Caco-2 (cell line): ENCODE measurements around the gene ABTB1. TPM values are rescaled to one million over a fixed set of nuclear protein-coding genes. Genes with fewer than 3 reads are reported as not detected.
A peak's percentile ranks its signal among the peaks of the same experiment; 100 is the strongest.

Source experiments
- BruUV-seq: library from RNA; stranded (reverse); fragments of 400-500 nt; replicated peaks from 2 replicates; lab custom pipeline; 2021; lab: Mats Ljungman, UMichigan
- CTCF ChIA-PET: fragments of 300-600 bp; sonication (Branson Sonifier 250); formaldehyde crosslinking; loops from one replicate; lab custom pipeline; 2022; ENCODE audit warnings: antibody characterized with exemption; lab: Charles Lee
- POLR2A ChIA-PET: fragments of 300-600 bp; sonication (Branson Sonifier 250); formaldehyde crosslinking; loops from one replicate; lab custom pipeline; 2022; ENCODE audit warnings: antibody characterized with exemption; lab: Charles Lee
- DNase-seq, 2 experiments: peaks; one replicate each; pipeline versions ENCODE4 v3.0.0 to v3.0.0-alpha.2; 2020 to 2022
- H3K27me3 ChIP-seq: replicated peaks from 2 replicates; pipeline ENCODE4 v1.6.0; 2011; ENCODE audit warnings: low read length; ENCODE audit not compliant: control insufficient read depth, insufficient read depth
- H3K36me3 ChIP-seq: 2 replicates; pipeline ENCODE4 v1.5.1; 2011; ENCODE audit warnings: low read length; ENCODE audit not compliant: control insufficient read depth, insufficient read depth
- H3K4me1 ChIP-seq: fragments of 250-450 bp; sonication (Bioruptor Pico); 2 replicates; pipeline ENCODE4 v1.5.1; 2020; ENCODE audit warnings: mild to moderate bottlenecking
- H3K4me3 ChIP-seq: 2 replicates; pipeline ENCODE4 v1.5.1; 2011; ENCODE audit warnings: low read depth, mild to moderate bottlenecking, control low read depth, low read length
- H3K9me3 ChIP-seq: fragments of 250-450 bp; sonication (Bioruptor Pico); 2 replicates; pipeline ENCODE4 v1.5.1; 2020; ENCODE audit warnings: mild to moderate bottlenecking, moderate library complexity
- H3K27ac Mint-ChIP-seq: one replicate; pipeline ENCODE4 v1.8.0; 2022; ENCODE audit warnings: mixed read lengths; ENCODE audit not compliant: unreplicated experiment
- H3K27me3 Mint-ChIP-seq: one replicate; pipeline ENCODE4 v1.8.0; 2022; ENCODE audit warnings: mixed read lengths; ENCODE audit not compliant: insufficient read depth, unreplicated experiment
- H3K36me3 Mint-ChIP-seq: one replicate; pipeline ENCODE4 v1.8.0; 2022; ENCODE audit warnings: mild to moderate bottlenecking, mixed read lengths; ENCODE audit not compliant: insufficient read depth, unreplicated experiment
- H3K4me1 Mint-ChIP-seq: one replicate; pipeline ENCODE4 v1.8.0; 2022; ENCODE audit warnings: low read depth, mixed read lengths; ENCODE audit not compliant: unreplicated experiment
- H3K4me3 Mint-ChIP-seq: one replicate; pipeline ENCODE4 v1.8.0; 2022; ENCODE audit warnings: mild to moderate bottlenecking, moderate library complexity, mixed read lengths; ENCODE audit not compliant: unreplicated experiment
- H3K9me3 Mint-ChIP-seq: one replicate; pipeline ENCODE4 v1.8.0; 2022; ENCODE audit warnings: mixed read lengths; ENCODE audit not compliant: unreplicated experiment
- CTCF ChIP-seq, 2 experiments: fragments of 200-600 bp in 1 of 2; IDR thresholded peaks; 1 replicate in 1 of 2; 2 replicates in 1 of 2; pipeline versions ENCODE4 v1.5.1 to v1.8.0; 2011 to 2022; ENCODE audit warnings: antibody characterized with exemption in 1 of 2, control low read depth in 1 of 2, inconsistent platforms in 1 of 2, low read depth in 1 of 2, low read length in 1 of 2, mild to moderate bottlenecking in 1 of 2, moderate library complexity in 1 of 2; ENCODE audit not compliant: insufficient read depth in 1 of 2, severe bottlenecking in 1 of 2, unreplicated experiment in 1 of 2
- intact Hi-C: fragments of 100-400 bp; cut with micrococcal nuclease; formaldehyde crosslinking; loops from one replicate; pipeline ENCODE4 v1.10.0; 2022; ENCODE audit not compliant: unreplicated experiment
- total RNA-seq: library from RNA; stranded (reverse); gene quantifications from 2 replicates; pipeline ENCODE4 v1.2.3, GENCODE V29; 2022

The ABTB1 gene
- total RNA-seq, 1 experiment from 2014 or later: 6.2 TPM

GRCh38 chr3:127708837-127709236 is 36.1 kb downstream of the ABTB1 start:
- ChIA-PET POLR2A (no interaction called here), CTCF (no interaction called here)
- Histone ChIP-seq H3K36me3 (no peaks in the 10 kb centered on the region), H3K9me3 (no peaks in the 10 kb centered on the region), H3K27me3 (no peaks in the 10 kb centered on the region), H3K4me3 (no peak overlapping the region), H3K4me1 (no peaks in the 10 kb centered on the region)
- no peaks in the 10 kb centered on the region for H3K27me3 Mint-ChIP-seq
- H3K36me3 Mint-ChIP-seq: no peaks in the 10 kb centered on the region
- DNase-seq: no peak
- no peaks in the 10 kb centered on the region for H3K9me3 Mint-ChIP-seq
- no peak overlapping the region for H3K4me3 Mint-ChIP-seq
- H3K4me1 Mint-ChIP-seq: no peaks in the 10 kb centered on the region
- no TSS peak for BruUV-seq
- intact Hi-C loops: no loop called here
- no peak for TF ChIP-seq CTCF (IDR thresholded peaks at IDR 0.05; ENCODE audit: insufficient read depth in 1 of 2, low read depth in 1 of 2, low read length in 1 of 2, severe bottlenecking in 1 of 2, unreplicated experiment in 1 of 2)
- H3K27ac Mint-ChIP-seq: no peak overlapping the region

GRCh38 chr3:127709320-127710060 is 36.7 kb downstream of the ABTB1 start:
- POLR2A ChIA-PET: no interaction called here

More at GRCh38 chr3:127709320-127710060, 36.7 kb downstream of the ABTB1 start:
- Mint-ChIP-seq H3K36me3 (no peaks in the 10 kb centered on the region), H3K4me1 (no peaks in the 10 kb centered on the region), H3K9me3 (no peaks in the 10 kb centered on the region), H3K27ac (no peak overlapping the region), H3K27me3 (no peaks in the 10 kb centered on the region), H3K4me3 (no peak overlapping the region)
- H3K4me1 ChIP-seq: no peaks in the 10 kb centered on the region
- CTCF ChIA-PET: no interaction called here
- no TSS peak for BruUV-seq
- TF ChIP-seq CTCF (IDR thresholded peaks at IDR 0.05; ENCODE audit: insufficient read depth in 1 of 2, low read depth in 1 of 2, low read length in 1 of 2, severe bottlenecking in 1 of 2, unreplicated experiment in 1 of 2): no peak
- H3K36me3 ChIP-seq: no peaks in the 10 kb centered on the region
- peak in 1 of 2 experiments; percentile 9 for DNase-seq
- H3K9me3 ChIP-seq: no peaks in the 10 kb centered on the region
- H3K27me3 ChIP-seq: no peaks in the 10 kb centered on the region
- no peak overlapping the region for H3K4me3 ChIP-seq
- intact Hi-C loops: no loop called here
